HG03135 (cell line): ENCODE measurements around the gene GON4L.
A peak's percentile ranks its signal among the peaks of the same experiment; 100 is the strongest.
"Not testable (repeated sequence)": the region's sequence is repeated elsewhere in the genome, so short reads cannot be mapped to it uniquely, and the experiment has no call there.

Source experiments
- ATAC-seq: cut with Tn5 transposase; IDR thresholded peaks from one replicate; pipeline ENCODE4 v1.9.1; 2021; ENCODE audit warnings: mild to moderate bottlenecking, moderate library complexity; ENCODE audit not compliant: unreplicated experiment

Gene GON4L

GRCh38 chr1:155880251-155880650 lies 23.2 kb upstream of the GON4L start:
- no peak for ATAC-seq

GRCh38 chr1:155877945-155878344 lies 20.9 kb upstream of the GON4L start:
- no peak for ATAC-seq

- no peak for ATAC-seq
These were observed 16.8 kb upstream of the GON4L start for GRCh38 chr1:155873860-155874259.

GRCh38 chr1:155872527-155872926 lies 15.5 kb upstream of the GON4L start:
- ATAC-seq = no peak

- ATAC-seq = no peak
These were observed 14.4 kb upstream of the GON4L start for GRCh38 chr1:155871390-155871789.

- ATAC-seq = no peak
These were observed 10.8 kb upstream of the GON4L start for GRCh38 chr1:155867766-155868165.

- ATAC-seq = no peak
These were observed 7.4 kb upstream of the GON4L start for GRCh38 chr1:155864393-155864792.

- ATAC-seq = no peak
These were observed 4.9 kb upstream of the GON4L start for GRCh38 chr1:155861896-155862295.

GRCh38 chr1:155860970-155861510 lies 4.0 kb upstream of the GON4L start:
- no peak for ATAC-seq

GRCh38 chr1:155859881-155860871 lies 3.2 kb upstream of the GON4L start:
- ATAC-seq = no peak

- peak; percentile 59 for ATAC-seq
These were observed 2.3 kb upstream of the GON4L start, which contains the start of gene SYT11 for GRCh38 chr1:155859234-155859829. Gene SYT11 (plus strand): TSS chr1:155859567. CDS start chr1:155859762, 195 bp downstream.

- ATAC-seq = peak; percentile 10
These were observed 1.8 kb upstream of the GON4L start for GRCh38 chr1:155858800-155859233.

GRCh38 chr1:155856257-155856974 lies 598 bp downstream of the GON4L start:
- no peak for ATAC-seq

- no peak for ATAC-seq
These were observed 6.7 kb downstream of the GON4L start for GRCh38 chr1:155850345-155850744.

GRCh38 chr1:155847823-155848529 lies 9.0 kb downstream of the GON4L start:
- no peak for ATAC-seq

- ATAC-seq = no peak
These were observed 12.1 kb downstream of the GON4L start for GRCh38 chr1:155844860-155845421.

- no peak for ATAC-seq
These were observed 16.6 kb downstream of the GON4L start for GRCh38 chr1:155840386-155840785.

GRCh38 chr1:155835548-155835947 lies 21.5 kb downstream of the GON4L start:
- no peak for ATAC-seq

GRCh38 chr1:155834927-155835399 lies 22.1 kb downstream of the GON4L start:
- ATAC-seq = not testable (repeated sequence)
